Measurements from ENCODE around the gene RIPOR2. TPM values are rescaled to one million over a fixed set of nuclear protein-coding genes. Genes with fewer than 3 reads are reported as not detected.
A peak's percentile ranks its signal among the peaks of the same experiment; 100 is the strongest.

Gene RIPOR2
- total RNA-seq, 1 donor from 2014 or later = 1.1 TPM

- Mint-ChIP-seq H3K4me1 (ENCODE audit: unreplicated experiment) (peaks cover 7% of the 10 kb centered on the region), H3K27ac (ENCODE audit: unreplicated experiment) (no peak overlapping the region), H3K4me3 (ENCODE audit: unreplicated experiment) (no peak overlapping the region), H3K9me3 (ENCODE audit: unreplicated experiment) (no peaks in the 10 kb centered on the region), H3K36me3 (ENCODE audit: low read depth, unreplicated experiment) (no peaks in the 10 kb centered on the region), H3K27me3 (ENCODE audit: unreplicated experiment) (peaks cover 1% of the 10 kb centered on the region)
- DNase-seq (ENCODE audit: low spot score) = no peak
- no peak for TF ChIP-seq CTCF (IDR thresholded peaks at IDR 0.05; ENCODE audit: unreplicated experiment)
Observed at GRCh38 chr6:24856901-24857670, 78.7 kb downstream of the RIPOR2 start.

- Mint-ChIP-seq H3K27me3 (ENCODE audit: unreplicated experiment) (no peaks in the 10 kb centered on the region), H3K4me3 (ENCODE audit: unreplicated experiment) (no peak overlapping the region), H3K9me3 (ENCODE audit: unreplicated experiment) (no peaks in the 10 kb centered on the region), H3K27ac (ENCODE audit: unreplicated experiment) (no peak overlapping the region), H3K4me1 (ENCODE audit: unreplicated experiment) (peaks cover 7% of the 10 kb centered on the region), H3K36me3 (ENCODE audit: low read depth, unreplicated experiment) (no peaks in the 10 kb centered on the region)
- peak; percentile 23 for TF ChIP-seq CTCF (IDR thresholded peaks at IDR 0.05; ENCODE audit: unreplicated experiment)
- DNase-seq (ENCODE audit: low spot score) = no peak
Observed at GRCh38 chr6:24856246-24856599, 79.5 kb downstream of the RIPOR2 start.

- TF ChIP-seq CTCF (IDR thresholded peaks at IDR 0.05; ENCODE audit: unreplicated experiment) = peak; percentile 75
- peaks cover 7% of the 10 kb centered on the region for H3K4me1 Mint-ChIP-seq (ENCODE audit: unreplicated experiment)
- no peaks in the 10 kb centered on the region for H3K9me3 Mint-ChIP-seq (ENCODE audit: unreplicated experiment)
- H3K36me3 Mint-ChIP-seq (ENCODE audit: low read depth, unreplicated experiment) = no peaks in the 10 kb centered on the region
- H3K4me3 Mint-ChIP-seq (ENCODE audit: unreplicated experiment) = no peak overlapping the region
- H3K27me3 Mint-ChIP-seq (ENCODE audit: unreplicated experiment) = no peaks in the 10 kb centered on the region
- H3K27ac Mint-ChIP-seq (ENCODE audit: unreplicated experiment) = no peak overlapping the region
- DNase-seq (ENCODE audit: low spot score) = peak; percentile 61
Observed at GRCh38 chr6:24855395-24856245, 80.1 kb downstream of the RIPOR2 start.

- DNase-seq (ENCODE audit: low spot score) = no peak
- Mint-ChIP-seq H3K27me3 (ENCODE audit: unreplicated experiment) (no peaks in the 10 kb centered on the region), H3K4me1 (ENCODE audit: unreplicated experiment) (peaks cover 7% of the 10 kb centered on the region), H3K36me3 (ENCODE audit: low read depth, unreplicated experiment) (no peaks in the 10 kb centered on the region), H3K9me3 (ENCODE audit: unreplicated experiment) (no peaks in the 10 kb centered on the region), H3K4me3 (ENCODE audit: unreplicated experiment) (no peak overlapping the region), H3K27ac (ENCODE audit: unreplicated experiment) (no peak overlapping the region)
- no peak for TF ChIP-seq CTCF (IDR thresholded peaks at IDR 0.05; ENCODE audit: unreplicated experiment)
Observed at GRCh38 chr6:24854077-24854666, 81.6 kb downstream of the RIPOR2 start.
